Measurements from ENCODE around the gene TYMS. TPM values are rescaled to one million over a fixed set of nuclear protein-coding genes. Genes with fewer than 3 reads are reported as not detected.
A peak's percentile ranks its signal among the peaks of the same experiment; 100 is the strongest.

The TYMS gene
- total RNA-seq, 1 experiment from 2014 or later, result 339 TPM

DNA sequence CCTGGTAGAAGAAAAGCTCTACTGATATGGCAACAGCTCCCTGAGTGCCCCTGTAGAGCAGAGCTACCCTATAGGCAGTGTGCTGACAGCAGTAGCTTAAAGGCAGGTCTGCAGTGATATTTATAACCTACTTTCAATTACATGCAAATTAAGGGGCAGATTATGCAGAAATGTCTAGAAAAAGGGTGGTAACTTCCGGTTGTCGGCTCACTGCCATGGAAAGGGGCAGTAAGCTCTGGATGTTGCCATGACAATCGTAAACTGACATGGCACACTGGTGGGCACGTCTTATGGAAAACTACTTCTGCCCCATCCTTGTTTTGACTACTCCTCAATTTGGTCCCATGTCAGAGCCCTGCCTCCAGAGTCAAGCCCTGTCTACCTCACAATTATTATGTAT is 2.9 kb upstream of the TYMS start:
- no TSS peak for BruUV-seq (replicated peaks)
- no peaks in the 10 kb centered on the region for H3K27me3 ChIP-seq (replicated peaks; ENCODE audit: insufficient read depth, low read depth, low read length, poor library complexity)
- H3K36me3 ChIP-seq (ENCODE audit: insufficient read depth, low read length, poor library complexity, severe bottlenecking), result peaks cover 9% of the 10 kb centered on the region
- ChIA-PET POLR2A (ENCODE audit: low non-redundant PET) (no interaction called here), CTCF (no interaction called here)
- peak; percentile 58 for DNase-seq (ENCODE audit: low spot score)
- H3K27ac ChIP-seq (ENCODE audit: low read depth, low read length, poor library complexity, severe bottlenecking), result no peak overlapping the region
- H3K4me1 ChIP-seq (ENCODE audit: insufficient read depth, low read length, poor library complexity, severe bottlenecking), result peaks cover 12% of the 10 kb centered on the region
- intact Hi-C loops (cut with micrococcal nuclease; ENCODE audit: unreplicated experiment), result no loop called here
- H3K9me3 ChIP-seq (ENCODE audit: low read depth, low read length, poor library complexity, severe bottlenecking), result no peaks in the 10 kb centered on the region
- H3K4me3 ChIP-seq (ENCODE audit: low read depth, low read length, poor library complexity, severe bottlenecking), result no peak overlapping the region
- TF ChIP-seq EZH2 (IDR thresholded peaks at IDR 0.05; ENCODE audit: borderline replicate concordance, low read depth, low read length, poor library complexity, severe bottlenecking), result no peak
- no peak for TF ChIP-seq CTCF (conservative IDR thresholded peaks at IDR 0.05; ENCODE audit: low read depth, low read length)

DNA sequence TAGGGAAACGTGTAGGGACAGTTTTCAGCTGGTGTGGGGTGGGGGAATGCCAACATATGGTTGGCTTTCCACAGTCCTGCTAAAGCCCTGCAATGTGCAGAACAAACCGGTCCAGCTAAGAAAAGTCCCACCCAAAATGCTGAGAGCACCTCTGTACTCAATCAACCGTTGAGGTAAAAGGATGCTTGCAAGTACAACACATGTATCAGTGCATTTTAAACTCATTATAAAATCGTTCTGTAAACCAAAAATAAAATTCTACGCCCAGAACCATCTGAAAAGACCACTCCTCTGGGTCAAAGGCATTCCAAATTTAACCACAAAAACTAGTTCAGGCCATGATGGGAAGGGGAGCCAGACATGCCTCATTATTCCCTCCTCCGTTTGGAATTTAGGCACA is 2.0 kb upstream of the TYMS start:
- TF ChIP-seq CTCF (conservative IDR thresholded peaks at IDR 0.05; ENCODE audit: low read depth, low read length) (no peak), EZH2 (IDR thresholded peaks at IDR 0.05; ENCODE audit: borderline replicate concordance, low read depth, low read length, poor library complexity, severe bottlenecking) (no peak)
- intact Hi-C loops (cut with micrococcal nuclease; ENCODE audit: unreplicated experiment), result no loop called here
- BruUV-seq (replicated peaks), result TSS peak; percentile 42
- ChIA-PET POLR2A (ENCODE audit: low non-redundant PET) (no interaction called here), CTCF (no interaction called here)
- DNase-seq (ENCODE audit: low spot score), result no peak
- Histone ChIP-seq H3K27me3 (replicated peaks; ENCODE audit: insufficient read depth, low read depth, low read length, poor library complexity) (no peaks in the 10 kb centered on the region), H3K4me3 (ENCODE audit: low read depth, low read length, poor library complexity, severe bottlenecking) (no peak overlapping the region), H3K36me3 (ENCODE audit: insufficient read depth, low read length, poor library complexity, severe bottlenecking) (peaks cover 18% of the 10 kb centered on the region), H3K4me1 (ENCODE audit: insufficient read depth, low read length, poor library complexity, severe bottlenecking) (peaks cover 12% of the 10 kb centered on the region), H3K27ac (ENCODE audit: low read depth, low read length, poor library complexity, severe bottlenecking) (no peak overlapping the region), H3K9me3 (ENCODE audit: low read depth, low read length, poor library complexity, severe bottlenecking) (no peaks in the 10 kb centered on the region)

DNA sequence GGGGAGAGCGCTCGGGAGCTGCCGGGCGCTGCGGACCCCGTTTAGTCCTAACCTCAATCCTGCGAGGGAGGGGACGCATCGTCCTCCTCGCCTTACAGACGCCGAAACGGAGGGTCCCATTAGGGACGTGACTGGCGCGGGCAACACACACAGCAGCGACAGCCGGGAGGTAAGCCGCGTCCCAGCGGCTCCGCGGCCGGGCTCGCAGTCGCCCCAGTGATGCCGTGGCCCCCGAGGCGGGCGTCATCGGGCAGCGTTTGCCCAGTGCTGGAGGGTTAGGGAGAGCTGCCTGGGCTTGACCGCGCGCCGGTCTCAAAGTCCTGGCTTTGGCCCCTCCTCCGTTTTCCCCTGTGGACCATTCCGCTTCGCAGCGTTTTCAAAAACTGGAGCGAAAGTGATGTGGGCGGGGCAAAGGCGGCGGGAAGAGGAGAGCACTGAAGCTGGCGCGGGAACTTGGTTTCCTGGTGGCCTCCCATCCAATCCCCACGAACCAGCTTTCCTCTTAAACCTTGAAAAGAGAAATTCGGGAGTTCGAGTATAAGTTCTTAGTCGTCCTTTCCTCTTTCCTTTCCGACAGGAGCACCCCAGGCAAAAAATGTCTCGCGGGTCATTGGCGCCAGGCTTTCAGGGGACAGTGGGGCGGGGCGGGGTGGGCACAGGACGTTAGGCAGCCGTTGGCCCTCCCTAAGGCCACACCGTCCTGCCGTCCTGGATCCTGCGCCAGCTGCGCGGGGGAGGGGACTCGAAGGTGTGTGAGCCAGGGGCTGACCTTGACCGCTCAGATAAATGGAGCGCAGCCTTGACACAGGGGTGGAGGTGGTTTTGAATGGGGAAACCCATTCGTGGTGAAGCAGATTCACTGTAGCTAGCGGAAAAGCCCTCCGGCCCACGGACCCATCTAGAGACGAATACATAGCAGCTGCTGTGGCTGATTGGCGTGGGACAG is 821 bp downstream of the TYMS start:
- intact Hi-C loops (cut with micrococcal nuclease; ENCODE audit: unreplicated experiment), result no loop called here
- POLR2A ChIA-PET (ENCODE audit: low non-redundant PET), result interaction anchor here (0.5 kb wide), 1 partner anchor 54 kb away, joined by 3 read pairs; the partner anchor contains the start of gene ENOSF1
- TF ChIP-seq CTCF (conservative IDR thresholded peaks at IDR 0.05; ENCODE audit: low read depth, low read length), result no peak
- TF ChIP-seq EZH2 (IDR thresholded peaks at IDR 0.05; ENCODE audit: borderline replicate concordance, low read depth, low read length, poor library complexity, severe bottlenecking), result no peak
- Histone ChIP-seq H3K27me3 (replicated peaks; ENCODE audit: insufficient read depth, low read depth, low read length, poor library complexity) (no peaks in the 10 kb centered on the region), H3K4me1 (ENCODE audit: insufficient read depth, low read length, poor library complexity, severe bottlenecking) (peaks cover 12% of the 10 kb centered on the region), H3K36me3 (ENCODE audit: insufficient read depth, low read length, poor library complexity, severe bottlenecking) (peaks cover 38% of the 10 kb centered on the region), H3K27ac (ENCODE audit: low read depth, low read length, poor library complexity, severe bottlenecking) (peak overlapping the region; percentile 97), H3K9me3 (ENCODE audit: low read depth, low read length, poor library complexity, severe bottlenecking) (peaks cover 5% of the 10 kb centered on the region), H3K4me3 (ENCODE audit: low read depth, low read length, poor library complexity, severe bottlenecking) (peak overlapping the region; percentile 77)
- no TSS peak for BruUV-seq (replicated peaks)
- peak; percentile 96 for DNase-seq (ENCODE audit: low spot score)
- CTCF ChIA-PET, result interaction anchor here (1.0 kb wide), 1 partner anchor 181 kb away, joined by 7 read pairs; no protein-coding TSS in a partner anchor
